KMS-11 (cell line): ENCODE measurements around the gene DCAF4.

Experiments
- H2AFZ ChIP-seq: fragments of 200-600 bp; sonication (generic); 2 replicates; pipeline ENCODE4 v1.6.1; 2016; ENCODE audit warnings: antibody characterized with exemption, mixed run types, low read depth
- H3K27ac ChIP-seq: fragments of 200-600 bp; sonication (generic); 2 replicates; pipeline ENCODE4 v1.6.1; 2016; ENCODE audit warnings: mild to moderate bottlenecking, mixed run types
- H3K27me3 ChIP-seq: fragments of 200-600 bp; sonication (generic); 2 replicates; pipeline ENCODE4 v1.6.1; 2017; ENCODE audit warnings: mild to moderate bottlenecking, low read depth, mixed run types, moderate library complexity; ENCODE audit not compliant: insufficient read depth
- H3K36me3 ChIP-seq: fragments of 200-600 bp; sonication (generic); 2 replicates; pipeline ENCODE4 v1.6.1; 2017; ENCODE audit warnings: mild to moderate bottlenecking, mixed run types; ENCODE audit not compliant: insufficient read depth
- H3K4me1 ChIP-seq: fragments of 200-600 bp; sonication (generic); 2 replicates; pipeline ENCODE4 v1.6.1; 2016; ENCODE audit warnings: mild to moderate bottlenecking, low read depth, mixed run types; ENCODE audit not compliant: poor library complexity, severe bottlenecking
- H3K4me2 ChIP-seq: fragments of 200-600 bp; sonication (generic); 2 replicates; pipeline ENCODE4 v1.7.0; 2016; ENCODE audit warnings: mild to moderate bottlenecking, mixed run types
- H3K4me3 ChIP-seq: fragments of 200-600 bp; sonication (generic); IDR thresholded peaks from 2 replicates; pipeline ENCODE4 v1.6.1; 2017; ENCODE audit warnings: low read depth, low read length, mixed read lengths; ENCODE audit not compliant: insufficient read depth
- H3K79me2 ChIP-seq: fragments of 200-600 bp; sonication (generic); 2 replicates; pipeline ENCODE4 v1.6.1; 2016; ENCODE audit warnings: low read depth, mixed run types; ENCODE audit not compliant: insufficient read depth
- H3K9ac ChIP-seq: fragments of 200-600 bp; sonication (generic); 2 replicates; pipeline ENCODE4 v1.6.1; 2016; ENCODE audit warnings: mild to moderate bottlenecking, mixed run types
- H4K20me1 ChIP-seq: fragments of 200-600 bp; sonication (generic); 2 replicates; pipeline ENCODE4 v1.6.1; 2016; ENCODE audit warnings: mild to moderate bottlenecking, mixed run types; ENCODE audit not compliant: insufficient read depth
- CTCF ChIP-seq: fragments of 200-600 bp; sonication (generic); conservative IDR thresholded peaks from 2 replicates; pipeline ENCODE4 v1.6.1; 2017; ENCODE audit warnings: low read depth, mild to moderate bottlenecking, antibody characterized with exemption, low read length, moderate library complexity, mixed read lengths

The DCAF4 gene

GRCh38 chr14:72904218-72904617 lies 22.0 kb upstream of the DCAF4 start:
- Histone ChIP-seq H3K27me3 (no peaks in the 10 kb centered on the region), H3K79me2 (no peaks in the 10 kb centered on the region), H3K4me3 (no peak overlapping the region), H2AFZ (no peak overlapping the region), H3K36me3 (no peaks in the 10 kb centered on the region), H3K27ac (no peak overlapping the region), H3K4me2 (no peak overlapping the region), H4K20me1 (no peaks in the 10 kb centered on the region), H3K9ac (no peak overlapping the region), H3K4me1 (peaks cover 9% of the 10 kb centered on the region)
- TF ChIP-seq CTCF = no peak

GRCh38 chr14:72904840-72905561 lies 21.3 kb upstream of the DCAF4 start:
- no peaks in the 10 kb centered on the region for H4K20me1 ChIP-seq
- no peaks in the 10 kb centered on the region for H3K79me2 ChIP-seq
- no peaks in the 10 kb centered on the region for H3K36me3 ChIP-seq
- peaks cover 9% of the 10 kb centered on the region for H3K4me1 ChIP-seq
- H3K27me3 ChIP-seq = no peaks in the 10 kb centered on the region
- no peak overlapping the region for H3K27ac ChIP-seq
- H3K4me2 ChIP-seq = no peak overlapping the region
- peak overlapping the region; percentile 22; the same call in 1 of the 2 replicates for H2AFZ ChIP-seq
- H3K9ac ChIP-seq = no peak overlapping the region
- no peak overlapping the region for H3K4me3 ChIP-seq
- TF ChIP-seq CTCF = peak; percentile 92

GRCh38 chr14:72906316-72906715 lies 19.9 kb upstream of the DCAF4 start:
- Histone ChIP-seq H2AFZ (no peak overlapping the region), H3K79me2 (no peaks in the 10 kb centered on the region), H3K4me1 (peaks cover 9% of the 10 kb centered on the region), H3K27me3 (no peaks in the 10 kb centered on the region), H3K36me3 (no peaks in the 10 kb centered on the region), H3K4me3 (no peak overlapping the region), H3K4me2 (no peak overlapping the region), H3K27ac (no peak overlapping the region), H3K9ac (no peak overlapping the region), H4K20me1 (no peaks in the 10 kb centered on the region)
- no peak for TF ChIP-seq CTCF

GRCh38 chr14:72906879-72907278 lies 19.4 kb upstream of the DCAF4 start:
- Histone ChIP-seq H3K4me3 (no peak overlapping the region), H3K79me2 (no peaks in the 10 kb centered on the region), H3K4me2 (no peak overlapping the region), H4K20me1 (no peaks in the 10 kb centered on the region), H2AFZ (no peak overlapping the region), H3K4me1 (peaks cover 9% of the 10 kb centered on the region), H3K27me3 (no peaks in the 10 kb centered on the region), H3K9ac (no peak overlapping the region), H3K27ac (no peak overlapping the region), H3K36me3 (no peaks in the 10 kb centered on the region)
- TF ChIP-seq CTCF = no peak
